ENCODE measurements around the gene TRMT1.

The TRMT1 gene

DNA sequence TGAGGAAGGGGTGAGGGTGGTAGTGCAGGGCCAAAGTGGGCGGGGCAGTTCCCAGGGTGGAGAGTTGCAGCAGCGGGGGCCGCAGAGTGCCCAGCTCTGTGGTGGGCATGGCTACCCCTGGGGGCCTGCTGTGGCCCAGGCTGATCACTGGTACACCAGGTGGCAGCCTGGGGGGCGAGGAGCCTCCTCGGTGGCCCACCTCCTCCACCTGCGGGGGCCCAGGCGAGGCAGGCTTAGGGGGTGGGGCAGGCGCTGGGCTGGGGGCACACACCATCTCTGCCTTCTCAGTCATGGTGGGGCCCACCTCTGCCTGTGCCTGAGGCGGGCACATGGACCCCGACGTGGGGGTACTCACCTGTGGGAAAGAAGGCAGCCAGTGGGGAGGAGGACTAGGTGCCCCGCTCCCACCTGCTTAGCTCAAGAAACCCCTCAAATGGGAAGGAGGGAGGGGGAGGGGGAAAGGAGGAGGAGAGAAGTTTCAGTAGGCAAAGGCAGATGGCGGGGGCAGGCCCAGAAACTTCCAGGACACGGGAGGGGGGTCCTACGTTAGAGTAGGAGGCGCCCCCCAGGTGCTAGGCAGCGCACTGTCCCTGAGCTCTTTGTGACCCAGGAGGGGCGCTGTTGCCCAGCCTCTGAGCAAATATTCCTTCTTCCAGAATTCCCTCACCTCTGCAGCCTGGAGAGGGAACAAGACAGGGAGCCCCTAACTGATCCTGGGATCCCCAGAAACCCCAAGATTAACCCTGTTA lies 15.5 kb downstream of the TRMT1 start:
- DNase-seq (ENCODE audit: low read depth), result no peak
- TF ChIP-seq, protein P1, sequence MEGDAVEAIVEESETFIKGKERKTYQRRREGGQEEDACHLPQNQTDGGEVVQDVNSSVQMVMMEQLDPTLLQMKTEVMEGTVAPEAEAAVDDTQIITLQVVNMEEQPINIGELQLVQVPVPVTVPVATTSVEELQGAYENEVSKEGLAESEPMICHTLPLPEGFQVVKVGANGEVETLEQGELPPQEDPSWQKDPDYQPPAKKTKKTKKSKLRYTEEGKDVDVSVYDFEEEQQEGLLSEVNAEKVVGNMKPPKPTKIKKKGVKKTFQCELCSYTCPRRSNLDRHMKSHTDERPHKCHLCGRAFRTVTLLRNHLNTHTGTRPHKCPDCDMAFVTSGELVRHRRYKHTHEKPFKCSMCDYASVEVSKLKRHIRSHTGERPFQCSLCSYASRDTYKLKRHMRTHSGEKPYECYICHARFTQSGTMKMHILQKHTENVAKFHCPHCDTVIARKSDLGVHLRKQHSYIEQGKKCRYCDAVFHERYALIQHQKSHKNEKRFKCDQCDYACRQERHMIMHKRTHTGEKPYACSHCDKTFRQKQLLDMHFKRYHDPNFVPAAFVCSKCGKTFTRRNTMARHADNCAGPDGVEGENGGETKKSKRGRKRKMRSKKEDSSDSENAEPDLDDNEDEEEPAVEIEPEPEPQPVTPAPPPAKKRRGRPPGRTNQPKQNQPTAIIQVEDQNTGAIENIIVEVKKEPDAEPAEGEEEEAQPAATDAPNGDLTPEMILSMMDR (IDR thresholded peaks at IDR 0.05; ENCODE audit: control insufficient read depth, insufficient read depth, low read depth, low read length, missing control alignments), result peak; percentile 43
- no peak overlapping the region for H3K4me3 ChIP-seq (ENCODE audit: control insufficient read depth, low read depth, low read length)

DNA sequence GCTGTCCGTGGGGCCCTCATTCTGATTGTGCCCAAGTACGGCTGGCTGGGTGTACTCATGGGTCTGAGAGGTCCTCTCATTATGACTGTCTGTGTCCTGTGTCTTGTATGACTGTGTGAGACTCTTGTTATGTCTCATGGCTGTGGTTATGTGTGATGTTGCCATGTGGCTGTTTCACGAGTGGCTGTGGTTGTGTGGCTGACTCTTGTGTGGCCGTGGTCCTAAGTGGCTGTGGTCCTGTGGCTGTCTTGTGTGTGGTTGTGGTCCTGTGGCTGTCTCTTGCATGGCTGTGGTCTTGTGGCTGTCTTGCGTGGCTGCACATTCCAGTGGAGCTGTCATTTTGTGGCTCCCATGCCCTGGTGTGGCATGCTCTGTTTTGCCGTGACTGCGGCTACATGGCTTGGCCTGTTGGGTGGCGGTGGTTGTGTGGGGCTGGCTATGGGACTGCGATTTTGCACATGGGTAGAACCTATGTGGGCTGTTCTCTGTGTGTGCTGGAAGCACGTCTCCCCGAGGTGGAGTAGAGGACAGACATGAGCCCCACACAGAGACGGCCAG lies 16.4 kb downstream of the TRMT1 start:
- DNase-seq (ENCODE audit: low read depth), result no peak
- TF ChIP-seq, protein P1 (IDR thresholded peaks at IDR 0.05; ENCODE audit: control insufficient read depth, insufficient read depth, low read depth, low read length, missing control alignments), result no peak
- H3K4me3 ChIP-seq (ENCODE audit: control insufficient read depth, low read depth, low read length), result no peak overlapping the region

DNA sequence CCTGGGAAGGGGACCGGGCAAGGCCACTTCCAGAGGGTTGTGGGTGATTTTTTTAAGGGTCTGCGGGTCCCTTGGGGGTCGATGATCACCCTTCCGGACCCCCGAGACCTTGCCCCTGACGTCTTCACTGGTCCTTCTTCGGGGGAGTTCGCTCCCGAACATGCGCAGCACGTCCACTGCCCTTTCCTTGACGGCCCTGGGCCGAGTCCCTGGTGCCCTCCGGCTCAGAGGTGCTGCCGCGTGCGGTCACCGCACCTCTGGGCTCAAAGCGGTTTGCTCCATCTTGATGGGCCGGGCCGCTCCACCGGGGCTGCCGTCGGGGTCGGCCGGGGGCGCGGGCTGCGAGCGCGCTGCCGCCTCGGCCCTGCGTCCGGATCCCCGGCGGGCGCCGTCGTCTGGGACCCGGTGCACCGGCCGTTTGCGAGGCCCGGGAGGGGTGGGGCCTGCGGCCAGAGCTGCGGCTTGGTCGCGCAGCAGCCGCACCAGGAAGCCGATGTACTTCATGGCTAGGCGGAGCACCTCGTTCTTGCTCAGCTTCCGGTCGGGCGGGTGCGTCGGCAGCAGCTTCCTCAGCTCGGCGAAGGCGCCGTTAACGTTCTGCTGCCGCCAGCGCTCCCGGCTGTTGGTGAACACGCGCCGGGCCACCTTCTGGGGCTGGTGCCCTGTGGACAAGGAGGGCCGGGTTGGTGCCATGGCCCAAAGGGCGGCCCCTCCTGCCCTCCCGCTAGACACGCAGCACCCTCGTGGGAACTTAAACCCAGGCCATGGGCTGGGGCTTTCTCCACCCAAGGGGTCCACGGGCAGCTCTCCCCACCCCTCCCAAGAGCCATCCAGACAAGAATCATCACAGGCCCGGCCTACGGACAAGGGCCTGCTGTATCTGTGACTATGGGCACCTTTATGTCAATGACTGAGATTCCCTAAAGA lies 17.2 kb downstream of the TRMT1 start:
- no peak overlapping the region for H3K4me3 ChIP-seq (ENCODE audit: control insufficient read depth, low read depth, low read length)
- TF ChIP-seq, protein P1 (IDR thresholded peaks at IDR 0.05; ENCODE audit: control insufficient read depth, insufficient read depth, low read depth, low read length, missing control alignments), result no peak
- DNase-seq (ENCODE audit: low read depth), result no peak

DNA sequence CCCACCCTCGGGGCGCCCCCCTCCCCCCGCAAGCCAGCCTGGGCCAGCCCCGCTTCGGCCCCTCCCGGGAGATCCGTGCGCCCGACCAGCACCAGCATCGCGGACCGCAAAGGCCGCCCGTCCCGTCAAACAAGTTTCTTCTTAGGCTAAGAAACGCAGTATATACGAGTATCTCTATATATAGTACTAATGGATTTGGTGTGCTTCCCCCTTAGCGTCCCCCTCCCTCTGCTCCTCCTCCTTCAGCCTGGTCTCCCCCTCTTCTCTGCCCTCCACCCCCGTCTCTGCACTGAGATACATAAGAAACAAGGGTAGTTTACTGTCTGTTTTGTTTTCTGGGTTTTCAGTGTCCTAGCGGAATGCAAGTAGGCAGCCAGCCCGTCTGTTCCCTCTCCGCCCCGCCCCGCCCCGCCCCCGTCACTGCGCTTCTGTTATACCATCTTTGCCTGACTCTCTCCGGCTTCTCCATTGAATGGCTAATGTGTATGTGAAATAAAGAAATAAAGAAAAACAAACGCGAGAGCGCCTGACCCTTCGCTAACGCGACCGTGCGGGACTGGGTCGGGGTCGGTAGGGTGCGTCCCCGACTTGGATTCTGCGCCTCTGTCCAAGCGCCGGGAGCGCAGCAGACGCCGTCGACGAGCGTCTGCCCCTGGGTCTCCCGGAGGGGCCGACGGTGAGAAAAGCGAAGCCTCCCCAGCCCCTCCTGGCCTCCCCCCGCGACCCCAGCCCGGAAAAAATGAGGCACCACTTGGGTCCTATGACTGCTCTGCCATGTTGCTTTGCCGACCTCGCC lies 18.1 kb downstream of the TRMT1 start:
- TF ChIP-seq, protein P1 (IDR thresholded peaks at IDR 0.05; ENCODE audit: control insufficient read depth, insufficient read depth, low read depth, low read length, missing control alignments), result no peak
- no peak for DNase-seq (ENCODE audit: low read depth)
- no peak overlapping the region for H3K4me3 ChIP-seq (ENCODE audit: control insufficient read depth, low read depth, low read length)

DNA sequence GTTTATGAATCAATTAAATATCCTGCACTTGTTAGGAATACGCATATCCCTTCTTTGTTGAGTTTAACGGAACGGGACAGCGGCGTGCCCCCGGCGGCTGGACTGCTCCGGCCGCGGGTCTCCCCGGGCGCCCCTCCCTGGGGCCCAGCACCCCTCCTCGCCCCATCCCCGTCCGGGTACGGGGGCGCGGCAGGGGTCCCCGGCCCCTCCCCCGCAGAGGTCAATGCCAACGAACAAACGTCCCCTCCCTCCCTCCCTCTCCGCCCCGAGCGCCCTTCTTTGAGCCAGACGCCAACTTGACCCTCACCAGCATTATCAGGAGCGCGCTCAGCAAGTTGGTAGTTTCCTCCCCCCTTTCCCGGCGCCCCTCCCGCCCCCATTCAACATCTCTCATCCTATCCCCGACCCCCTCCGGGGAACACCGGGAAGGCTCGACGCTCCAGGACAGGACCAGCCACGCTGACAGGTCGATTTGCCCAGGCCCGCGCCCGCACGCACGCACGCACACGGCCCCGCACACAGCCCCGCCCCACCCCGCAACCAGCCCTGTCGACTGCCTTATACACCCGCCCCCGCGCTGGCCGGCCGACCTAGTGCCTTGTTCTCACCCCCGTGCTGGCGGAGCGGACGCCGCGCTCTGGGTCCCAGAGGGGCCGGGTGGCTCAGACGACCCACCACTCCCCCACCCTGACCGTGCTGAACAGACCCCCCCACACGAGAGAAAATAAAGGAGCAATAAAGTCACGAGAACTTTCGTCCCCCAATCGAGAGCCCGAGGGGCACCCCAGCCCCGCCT lies 18.9 kb downstream of the TRMT1 start:
- TF ChIP-seq, protein P1 (IDR thresholded peaks at IDR 0.05; ENCODE audit: control insufficient read depth, insufficient read depth, low read depth, low read length, missing control alignments), result no peak
- no peak overlapping the region for H3K4me3 ChIP-seq (ENCODE audit: control insufficient read depth, low read depth, low read length)
- no peak for DNase-seq (ENCODE audit: low read depth)
